PC-3 (cell line): ENCODE results near the gene DNA2. TPM values are rescaled to one million over a fixed set of nuclear protein-coding genes. Genes with fewer than 3 reads are reported as not detected.

Source experiments
- ATAC-seq: fragments of 200-7000 bp; cut with Tn5 transposase; 2 replicates; pipeline ENCODE4 v1.9.1; 2020; ENCODE audit warnings: mild to moderate bottlenecking, moderate library complexity
- BruUV-seq: library from RNA; stranded (reverse); fragments of 400-500 nt; replicated peaks from 2 replicates; lab custom pipeline; 2021; lab: Mats Ljungman, UMichigan
- CTCF ChIA-PET: fragments of 300-600 bp; sonication (Branson Sonifier 250); formaldehyde crosslinking; loops from one replicate; lab custom pipeline; 2022; ENCODE audit warnings: antibody characterized with exemption; lab: Charles Lee
- POLR2A ChIA-PET: fragments of 300-600 bp; sonication (Branson Sonifier 250); formaldehyde crosslinking; loops from one replicate; lab custom pipeline; 2022; ENCODE audit warnings: antibody characterized with exemption; ENCODE audit not compliant: unreplicated experiment; lab: Charles Lee
- DNase-seq: peaks from one replicate; pipeline ENCODE4 v3.0.0-alpha.2; 2015
- H2AFZ ChIP-seq: fragments of 300-600 bp; sonication (generic); 2 replicates; pipeline ENCODE4 v1.6.0; 2016; ENCODE audit warnings: antibody characterized with exemption, low read length
- H3F3A ChIP-seq: fragments of 300-600 bp; sonication (generic); one replicate; pipeline ENCODE4 v1.6.0; 2017; ENCODE audit warnings: antibody characterized with exemption, low read length, control low read depth, mild to moderate bottlenecking; ENCODE audit not compliant: unreplicated experiment
- H3K27ac ChIP-seq: fragments of 300-600 bp; sonication (generic); 2 replicates; pipeline ENCODE4 v1.5.1; 2016; ENCODE audit warnings: mild to moderate bottlenecking, low read length
- H3K27me3 ChIP-seq: fragments of 300-600 bp; sonication (generic); 2 replicates; pipeline ENCODE4 v1.6.1; 2016; ENCODE audit warnings: low read length, mixed read lengths
- H3K36me3 ChIP-seq: fragments of 300-600 bp; sonication (generic); 2 replicates; pipeline ENCODE4 v1.6.1; 2016; ENCODE audit warnings: low read depth, mixed run types, low read length, mixed read lengths
- H3K4me1 ChIP-seq: fragments of 300-600 bp; sonication (generic); 2 replicates; pipeline ENCODE4 v1.5.1; 2016; ENCODE audit warnings: low read length; ENCODE audit not compliant: insufficient read depth
- H3K4me2 ChIP-seq: fragments of 300-600 bp; sonication (generic); 2 replicates; pipeline ENCODE4 v1.6.0; 2016; ENCODE audit warnings: low read length
- H3K4me3 ChIP-seq: fragments of 300-600 bp; sonication (generic); 2 replicates; pipeline ENCODE4 v1.5.1; 2016; ENCODE audit warnings: mild to moderate bottlenecking, low read length, mixed read lengths
- H3K79me2 ChIP-seq: fragments of 300-600 bp; sonication (generic); 2 replicates; pipeline ENCODE4 v1.6.1; 2017; ENCODE audit warnings: low read length, mixed read lengths
- H3K9ac ChIP-seq: fragments of 300-600 bp; sonication (generic); 2 replicates; pipeline ENCODE4 v1.6.0; 2016; ENCODE audit warnings: mild to moderate bottlenecking, low read length
- H3K9me2 ChIP-seq: fragments of 300-600 bp; sonication (generic); replicated peaks from 2 replicates; pipeline ENCODE4 v1.6.1; 2016; ENCODE audit warnings: mixed run types, low read length, mixed read lengths
- H3K9me3 ChIP-seq: fragments of 300-600 bp; sonication (generic); 2 replicates; pipeline ENCODE4 v1.6.1; 2016; ENCODE audit warnings: low read length, mixed read lengths
- H4K20me1 ChIP-seq: fragments of 300-600 bp; sonication (generic); 2 replicates; pipeline ENCODE4 v1.6.1; 2016; ENCODE audit warnings: low read length, mixed read lengths
- EZH2 ChIP-seq: fragments of 300-600 bp; sonication (generic); IDR thresholded peaks from one replicate; pipeline ENCODE4 v1.6.1; 2017; ENCODE audit warnings: antibody characterized with exemption, mild to moderate bottlenecking, low read length; ENCODE audit not compliant: unreplicated experiment
- EZH2phosphoT487 ChIP-seq: fragments of 300-600 bp; sonication (generic); IDR thresholded peaks from 2 replicates; pipeline ENCODE4 v1.6.1; 2018; ENCODE audit warnings: mild to moderate bottlenecking, antibody characterized with exemption, low read length, borderline replicate concordance
- intact Hi-C: fragments of 100-400 bp; cut with micrococcal nuclease; formaldehyde crosslinking; loops from 2 replicates; pipeline ENCODE4 v1.9.0; 2023
- total RNA-seq: library from RNA; depleted of rRNA; stranded (reverse); fragments of >200 nt; gene quantifications from 2 replicates; pipeline ENCODE4 v1.2.3, GENCODE V29; 2014; rRNA removed
- TF ChIP-seq, protein P1 (sequence below): fragments of 300-600 bp; sonication (generic); conservative IDR thresholded peaks from 2 replicates; pipeline ENCODE4 v1.5.1; 2017; ENCODE audit warnings: antibody characterized with exemption, low read depth, mild to moderate bottlenecking, low read length

DNA2 gene
- total RNA-seq, 1 experiment from 2014 or later, result 38.7 TPM

- CTCF ChIA-PET, result no interaction called here
- no peak for TF ChIP-seq EZH2
- TF ChIP-seq, protein P1, sequence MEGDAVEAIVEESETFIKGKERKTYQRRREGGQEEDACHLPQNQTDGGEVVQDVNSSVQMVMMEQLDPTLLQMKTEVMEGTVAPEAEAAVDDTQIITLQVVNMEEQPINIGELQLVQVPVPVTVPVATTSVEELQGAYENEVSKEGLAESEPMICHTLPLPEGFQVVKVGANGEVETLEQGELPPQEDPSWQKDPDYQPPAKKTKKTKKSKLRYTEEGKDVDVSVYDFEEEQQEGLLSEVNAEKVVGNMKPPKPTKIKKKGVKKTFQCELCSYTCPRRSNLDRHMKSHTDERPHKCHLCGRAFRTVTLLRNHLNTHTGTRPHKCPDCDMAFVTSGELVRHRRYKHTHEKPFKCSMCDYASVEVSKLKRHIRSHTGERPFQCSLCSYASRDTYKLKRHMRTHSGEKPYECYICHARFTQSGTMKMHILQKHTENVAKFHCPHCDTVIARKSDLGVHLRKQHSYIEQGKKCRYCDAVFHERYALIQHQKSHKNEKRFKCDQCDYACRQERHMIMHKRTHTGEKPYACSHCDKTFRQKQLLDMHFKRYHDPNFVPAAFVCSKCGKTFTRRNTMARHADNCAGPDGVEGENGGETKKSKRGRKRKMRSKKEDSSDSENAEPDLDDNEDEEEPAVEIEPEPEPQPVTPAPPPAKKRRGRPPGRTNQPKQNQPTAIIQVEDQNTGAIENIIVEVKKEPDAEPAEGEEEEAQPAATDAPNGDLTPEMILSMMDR, result no peak
- TF ChIP-seq EZH2phosphoT487, result no peak
- ATAC-seq, result no peak
- Histone ChIP-seq H2AFZ (no peak overlapping the region), H3K9me2 (no peaks in the 10 kb centered on the region), H3F3A (no peaks in the 10 kb centered on the region), H3K9me3 (no peaks in the 10 kb centered on the region), H4K20me1 (no peaks in the 10 kb centered on the region), H3K4me2 (no peak overlapping the region), H3K4me1 (no peaks in the 10 kb centered on the region), H3K4me3 (no peak overlapping the region), H3K79me2 (no peaks in the 10 kb centered on the region), H3K27ac (no peak overlapping the region), H3K27me3 (no peaks in the 10 kb centered on the region), H3K9ac (no peak overlapping the region), H3K36me3 (peaks cover 10% of the 10 kb centered on the region; the same call in 1 of the 2 replicates)
- POLR2A ChIA-PET, result no interaction called here
- intact Hi-C loops, result no loop called here
- no peak for DNase-seq
- BruUV-seq, result no TSS peak
Observed at GRCh38 chr10:68364101-68364886, 107.5 kb downstream of the DNA2 start.

Other genes with a start within 250 kb of the DNA2 start
- gene ATOH7, start 239.9 kb downstream of the DNA2 start, total RNA-seq, result 1.1 TPM in 1 of 2 replicates, not detected in the other
- 40.5 and 77.5 TPM in 2 replicates for gene HNRNPH3, start 139.9 kb downstream of the DNA2 start, total RNA-seq
- gene PBLD, start 139.0 kb downstream of the DNA2 start, total RNA-seq, result 1.1 and 1.9 TPM in 2 replicates
- gene RUFY2, start 64.7 kb downstream of the DNA2 start, total RNA-seq, result 18.2 and 18.3 TPM in 2 replicates
- 21.9 and 22.0 TPM in 2 replicates for gene SLC25A16, start 55.5 kb upstream of the DNA2 start, total RNA-seq
- gene TET1, start 88.4 kb upstream of the DNA2 start, total RNA-seq, result 2.3 and 3.0 TPM in 2 replicates
- 64.9 and 92.1 TPM in 2 replicates for gene CCAR1, start 249.3 kb upstream of the DNA2 start, total RNA-seq